GM23248 (cell line): Measurements from ENCODE around the gene CAMK4.

Experiments used
- EZH2 ChIP-seq: fragments of 200-600 bp; sonication (generic); IDR thresholded peaks from 2 replicates; pipeline ENCODE4 v1.6.1; 2018; ENCODE audit warnings: antibody characterized with exemption, mild to moderate bottlenecking; ENCODE audit not compliant: insufficient read depth, poor library complexity, severe bottlenecking
- EZH2phosphoT487 ChIP-seq: fragments of 200-600 bp; sonication (generic); IDR thresholded peaks from 2 replicates; pipeline ENCODE4 v1.6.1; 2018; ENCODE audit warnings: antibody characterized with exemption, moderate library complexity, mild to moderate bottlenecking, low read depth; ENCODE audit not compliant: insufficient read depth

DNA sequence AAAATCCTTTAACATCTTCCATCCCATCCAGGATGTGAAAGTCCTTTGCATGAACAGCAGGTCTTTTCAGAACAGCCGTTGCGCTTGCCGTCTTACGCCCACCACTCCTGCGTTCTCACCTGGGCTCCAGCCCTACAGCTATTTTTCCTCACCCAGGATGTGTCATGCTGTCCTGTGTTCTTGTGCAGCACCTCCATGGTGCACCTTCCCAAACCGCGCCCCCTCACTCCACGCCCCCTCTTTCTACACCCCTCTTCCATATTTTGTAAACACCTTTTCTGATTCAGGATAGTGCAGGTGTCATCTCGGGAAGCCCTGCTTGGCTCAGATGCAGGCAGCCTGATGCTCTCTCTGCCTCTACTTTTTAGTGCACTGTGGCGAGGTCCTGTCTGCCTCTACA lies 18.4 kb downstream of the CAMK4 start:
- no peak for TF ChIP-seq EZH2phosphoT487
- no peak for TF ChIP-seq EZH2
